ENCODE data around the gene LBR.

LBR gene

GRCh38 chr1:225446981-225447615, 19.3 kb upstream of the LBR start:
- H3K4me1 ChIP-seq (ENCODE audit: insufficient read depth, low read length, poor library complexity, severe bottlenecking), result peaks cover 57% of the 10 kb centered on the region
- H3F3A ChIP-seq (ENCODE audit: low read depth), result peaks cover 2% of the 10 kb centered on the region; the same call in 1 of the 2 replicates
- TF ChIP-seq EZH2phosphoT487 (IDR thresholded peaks at IDR 0.05; ENCODE audit: borderline replicate concordance), result no peak
- TF ChIP-seq CTCF (conservative IDR thresholded peaks at IDR 0.05; ENCODE audit: low read length), result no peak
- no peaks in the 10 kb centered on the region for H4K20me1 ChIP-seq (ENCODE audit: insufficient read depth, low read length, poor library complexity, severe bottlenecking)
- no peak overlapping the region for H3K9ac ChIP-seq (ENCODE audit: low read depth, low read length, poor library complexity, severe bottlenecking)
- no peak overlapping the region for H3K4me2 ChIP-seq (ENCODE audit: low read depth, low read length, poor library complexity, severe bottlenecking)
- no peaks in the 10 kb centered on the region for H3K79me2 ChIP-seq (ENCODE audit: insufficient read depth, low read length)
- no peaks in the 10 kb centered on the region for H3K9me2 ChIP-seq (replicated peaks; ENCODE audit: low read depth, low read length)
- H3K4me3 ChIP-seq (ENCODE audit: low read length, poor library complexity, severe bottlenecking), result no peak overlapping the region
- no peaks in the 10 kb centered on the region for H3K27me3 ChIP-seq (ENCODE audit: insufficient read depth, low read length, poor library complexity, severe bottlenecking)
- H3K9me3 ChIP-seq (ENCODE audit: insufficient read depth, low read depth, low read length), result no peaks in the 10 kb centered on the region
- no peak overlapping the region for H2AFZ ChIP-seq (ENCODE audit: low read length)
- H3K36me3 ChIP-seq (ENCODE audit: insufficient read depth, low read length), result no peaks in the 10 kb centered on the region

GRCh38 chr1:225446595-225446960, 18.7 kb upstream of the LBR start:
- Histone ChIP-seq H3F3A (ENCODE audit: low read depth) (peaks cover 2% of the 10 kb centered on the region; the same call in 1 of the 2 replicates), H3K9me3 (ENCODE audit: insufficient read depth, low read depth, low read length) (no peaks in the 10 kb centered on the region), H3K4me3 (ENCODE audit: low read length, poor library complexity, severe bottlenecking) (no peak overlapping the region), H3K9ac (ENCODE audit: low read depth, low read length, poor library complexity, severe bottlenecking) (peak overlapping the region; percentile 46), H3K36me3 (ENCODE audit: insufficient read depth, low read length) (no peaks in the 10 kb centered on the region), H3K4me2 (ENCODE audit: low read depth, low read length, poor library complexity, severe bottlenecking) (peak overlapping the region; percentile 64), H3K79me2 (ENCODE audit: insufficient read depth, low read length) (no peaks in the 10 kb centered on the region), H3K9me2 (replicated peaks; ENCODE audit: low read depth, low read length) (no peaks in the 10 kb centered on the region), H3K27me3 (ENCODE audit: insufficient read depth, low read length, poor library complexity, severe bottlenecking) (no peaks in the 10 kb centered on the region), H3K4me1 (ENCODE audit: insufficient read depth, low read length, poor library complexity, severe bottlenecking) (peaks cover 57% of the 10 kb centered on the region), H4K20me1 (ENCODE audit: insufficient read depth, low read length, poor library complexity, severe bottlenecking) (no peaks in the 10 kb centered on the region), H2AFZ (ENCODE audit: low read length) (no peak overlapping the region)
- TF ChIP-seq CTCF (conservative IDR thresholded peaks at IDR 0.05; ENCODE audit: low read length) (no peak), EZH2phosphoT487 (IDR thresholded peaks at IDR 0.05; ENCODE audit: borderline replicate concordance) (no peak)

GRCh38 chr1:225445639-225446594, 18.1 kb upstream of the LBR start:
- peak overlapping the region; percentile 46 for H3K9ac ChIP-seq (ENCODE audit: low read depth, low read length, poor library complexity, severe bottlenecking)
- TF ChIP-seq EZH2phosphoT487 (IDR thresholded peaks at IDR 0.05; ENCODE audit: borderline replicate concordance), result no peak
- TF ChIP-seq CTCF (conservative IDR thresholded peaks at IDR 0.05; ENCODE audit: low read length), result no peak
- no peaks in the 10 kb centered on the region for H3K79me2 ChIP-seq (ENCODE audit: insufficient read depth, low read length)
- H3K4me3 ChIP-seq (ENCODE audit: low read length, poor library complexity, severe bottlenecking), result peak overlapping the region; percentile 52
- H2AFZ ChIP-seq (ENCODE audit: low read length), result 0 out of 2 replicates have a peak overlapping the region, but pooled peaks have one; percentile 73
- H3F3A ChIP-seq (ENCODE audit: low read depth), result peaks cover 2% of the 10 kb centered on the region; the same call in 1 of the 2 replicates
- no peaks in the 10 kb centered on the region for H3K27me3 ChIP-seq (ENCODE audit: insufficient read depth, low read length, poor library complexity, severe bottlenecking)
- H4K20me1 ChIP-seq (ENCODE audit: insufficient read depth, low read length, poor library complexity, severe bottlenecking), result no peaks in the 10 kb centered on the region
- H3K4me2 ChIP-seq (ENCODE audit: low read depth, low read length, poor library complexity, severe bottlenecking), result peak overlapping the region; percentile 64
- no peaks in the 10 kb centered on the region for H3K9me3 ChIP-seq (ENCODE audit: insufficient read depth, low read depth, low read length)
- no peaks in the 10 kb centered on the region for H3K9me2 ChIP-seq (replicated peaks; ENCODE audit: low read depth, low read length)
- peaks cover 52% of the 10 kb centered on the region for H3K4me1 ChIP-seq (ENCODE audit: insufficient read depth, low read length, poor library complexity, severe bottlenecking)
- H3K36me3 ChIP-seq (ENCODE audit: insufficient read depth, low read length), result no peaks in the 10 kb centered on the region
